Measurements from ENCODE around the gene NBAS.

NBAS gene

GRCh38 chr2:15158100-15158499, 403.0 kb downstream of the NBAS start:
- DNase-seq: no peak

- no peak for DNase-seq
Observed at GRCh38 chr2:15155959-15156574, 405.1 kb downstream of the NBAS start.

- DNase-seq: no peak
Observed at GRCh38 chr2:15154297-15154696, 406.8 kb downstream of the NBAS start.

GRCh38 chr2:15152382-15152781, 408.8 kb downstream of the NBAS start:
- no peak for DNase-seq

GRCh38 chr2:15149063-15149462, 412.1 kb downstream of the NBAS start:
- DNase-seq: no peak

- no peak for DNase-seq
Observed at GRCh38 chr2:15147591-15147990, 413.5 kb downstream of the NBAS start.

- no peak for DNase-seq
Observed at GRCh38 chr2:15146960-15147359, 414.2 kb downstream of the NBAS start.

GRCh38 chr2:15145919-15146318, 415.2 kb downstream of the NBAS start:
- DNase-seq: no peak

GRCh38 chr2:15145046-15145817, 415.9 kb downstream of the NBAS start:
- no peak for DNase-seq

GRCh38 chr2:15142069-15142689, 419.0 kb downstream of the NBAS start:
- DNase-seq: no peak

GRCh38 chr2:15141211-15141610, 419.9 kb downstream of the NBAS start:
- no peak for DNase-seq

- DNase-seq: no peak
Observed at GRCh38 chr2:15136639-15137038, 424.5 kb downstream of the NBAS start.

GRCh38 chr2:15134957-15135356, 426.2 kb downstream of the NBAS start:
- no peak for DNase-seq

- no peak for DNase-seq
Observed at GRCh38 chr2:15133461-15133860, 427.7 kb downstream of the NBAS start.

- no peak for DNase-seq
Observed at GRCh38 chr2:15128846-15129245, 432.3 kb downstream of the NBAS start.

GRCh38 chr2:15127876-15128275, 433.3 kb downstream of the NBAS start:
- DNase-seq: no peak

- DNase-seq: no peak
Observed at GRCh38 chr2:15127301-15127700, 433.8 kb downstream of the NBAS start.

GRCh38 chr2:15126373-15126772, 434.8 kb downstream of the NBAS start:
- DNase-seq: no peak

- DNase-seq: no peak
Observed at GRCh38 chr2:15122915-15123314, 438.2 kb downstream of the NBAS start.

- no peak for DNase-seq
Observed at GRCh38 chr2:15120631-15121030, 440.5 kb downstream of the NBAS start.

- DNase-seq: no peak
Observed at GRCh38 chr2:15119722-15120175, 441.4 kb downstream of the NBAS start.

GRCh38 chr2:15117409-15118050, 443.6 kb downstream of the NBAS start:
- no peak for DNase-seq

Data from DMS 273 treated with DMSO at 0.1 percent for 48 hours (cell line).